GM12878 (cell line): Measurements from ENCODE around the gene CACNA1D. TPM values are rescaled to one million over a fixed set of nuclear protein-coding genes. Genes with fewer than 3 reads are reported as not detected.

Source experiments
- ATAC-seq: fragments of 200-7000 bp; cut with Tn5 transposase; 3 replicates; pipeline ENCODE4 v1.9.1; 2020; ENCODE audit warnings: mild to moderate bottlenecking, moderate library complexity
- BruUV-seq: library from RNA; stranded (reverse); fragments of 400-500 nt; replicated peaks from 2 replicates; lab custom pipeline; 2021; lab: Mats Ljungman, UMichigan
- CTCF ChIA-PET: fragments of 300-600 bp; sonication (Branson Sonifier 250); formaldehyde crosslinking; extraction: SDS; loops from one replicate; lab custom pipeline; 2021; ENCODE audit warnings: inconsistent platforms; lab: Yijun Ruan, JAX
- POLR2A ChIA-PET: fragments of 350-600 bp; formaldehyde crosslinking; extraction: SDS; loops from one replicate; lab custom pipeline; 2021; ENCODE audit warnings: inconsistent platforms; lab: Charles Lee
- RAD21 ChIA-PET: fragments of 300-600 bp; sonication (Branson Sonifier 250); formaldehyde crosslinking; loops from one replicate; lab custom pipeline; 2023; ENCODE audit warnings: antibody characterized with exemption; ENCODE audit not compliant: unreplicated experiment; lab: Charles Lee
- SMC1A ChIA-PET: fragments of 300-600 bp; sonication (Branson Sonifier 250); formaldehyde crosslinking; loops from one replicate; lab custom pipeline; 2023; ENCODE audit not compliant: unreplicated experiment, uncharacterized antibody; lab: Charles Lee
- DNase-seq: peaks from one replicate; pipeline ENCODE4 v3.0.0-alpha.2; 2011; ENCODE audit warnings: low read depth, low spot score
- FAIRE-seq: peaks from 3 replicates; lab custom pipeline; 2011; peaks lifted over from hg19 to GRCh38; lab: Jason Lieb, UNC
- H2AFZ ChIP-seq: 2 replicates; pipeline ENCODE4 v1.6.0; 2011; ENCODE audit warnings: low read depth, low read length, control low read depth; ENCODE audit not compliant: control insufficient read depth
- H3K27ac ChIP-seq: 2 replicates; pipeline ENCODE4 v1.5.1; 2011; ENCODE audit warnings: control low read depth; ENCODE audit not compliant: control insufficient read depth, insufficient read depth
- H3K27me3 ChIP-seq, 2 experiments: replicated peaks in 1 of 2; 2 replicates each; pipeline versions ENCODE4 v1.6.0 to v1.6.1; 2011; ENCODE audit warnings: low read length in 1 of 2; ENCODE audit not compliant: control insufficient read depth in 2 of 2, insufficient read depth in 2 of 2
- H3K36me3 ChIP-seq, 2 experiments: 2 replicates each; pipeline ENCODE4 v1.5.1; 2011; ENCODE audit warnings: low read length in 1 of 2; ENCODE audit not compliant: control insufficient read depth in 2 of 2, insufficient read depth in 2 of 2
- H3K4me1 ChIP-seq: 2 replicates; pipeline ENCODE4 v1.6.1; 2011; ENCODE audit warnings: mild to moderate bottlenecking, low read length, moderate library complexity, mixed read lengths; ENCODE audit not compliant: control insufficient read depth, insufficient read depth
- H3K4me2 ChIP-seq: 2 replicates; pipeline ENCODE4 v1.6.0; 2011; ENCODE audit warnings: control low read depth; ENCODE audit not compliant: control insufficient read depth, insufficient read depth
- H3K4me3 ChIP-seq: fragments of 200-600 bp; sonication (generic); 2 replicates; pipeline ENCODE4 v1.5.1; 2016
- H3K79me2 ChIP-seq: 2 replicates; pipeline ENCODE4 v1.6.0; 2011; ENCODE audit warnings: low read length; ENCODE audit not compliant: control insufficient read depth, insufficient read depth
- H3K9ac ChIP-seq: 2 replicates; pipeline ENCODE4 v1.8.0; 2011; ENCODE audit warnings: low read length, control low read depth, mixed read lengths; ENCODE audit not compliant: control insufficient read depth, insufficient read depth
- H3K9me3 ChIP-seq: replicated peaks from 3 replicates; pipeline ENCODE4 v1.5.1; 2011; ENCODE audit warnings: mild to moderate bottlenecking, low read length; ENCODE audit not compliant: control insufficient read depth, insufficient read depth
- H4K20me1 ChIP-seq: 2 replicates; pipeline ENCODE4 v1.6.0; 2011; ENCODE audit not compliant: control insufficient read depth, insufficient read depth
- KAT2A ChIP-seq: conservative IDR thresholded peaks from 2 replicates; pipeline ENCODE4 v1.6.1; 2011; ENCODE audit warnings: low read depth, low read length; ENCODE audit not compliant: control insufficient read depth
- NR2F1 ChIP-seq: fragments of 450-650 bp; conservative IDR thresholded peaks from 2 replicates; pipeline ENCODE4 v1.6.1; 2017; ENCODE audit warnings: mild to moderate bottlenecking
- RCOR1 ChIP-seq: conservative IDR thresholded peaks from 2 replicates; pipeline ENCODE4 v1.6.1; 2012; ENCODE audit warnings: low read depth, low read length, improper control_type of control experiment
- WGBS: methylation state at CpG from one replicate; pipeline ENCODE4 v1.1.6; 2016; ENCODE audit warnings: low lambda C conversion rate; ENCODE audit not compliant: insufficient replicate concordance, insufficient coverage; ENCODE audit errors: missing lambda C conversion rate; 5-methylcytosine and 5-hydroxymethylcytosine counted together
- in situ Hi-C: fragments of 300-500 bp; cut with MboI; formaldehyde crosslinking; loops from 9 replicates; pipeline ENCODE4 v1.14.3; 2018; ENCODE audit warnings: mixed read lengths
- intact Hi-C: fragments of 100-400 bp; cut with micrococcal nuclease; formaldehyde crosslinking; loops from one replicate; pipeline ENCODE4 v1.14.2; 2022; ENCODE audit not compliant: unreplicated experiment
- polyA plus RNA-seq, 11 experiments: library from polyadenylated mRNA; depleted of rRNA in 4 of 11; unstranded in 6 of 11; stranded (reverse) in 5 of 11; fragments of >200 nt; fragmentation: Nextera tagmentation in 4 of 11; fragmentation: Illumina TruSeq in 1 of 11; extraction: Ambion mirVana in 4 of 11; extraction: Trizol in 1 of 11; gene quantifications; 1 replicate in 1 of 11; 2 replicates in 10 of 11; pipeline versions ENCODE4 v1.2.1 to v1.2.3, GENCODE V29; 2011 to 2016; ENCODE audit warnings: inconsistent platforms in 2 of 11, missing spikeins in 2 of 11, low read depth in 1 of 11
- total RNA-seq, 4 experiments: library from RNA; depleted of rRNA in 3 of 4; stranded (reverse); fragments of >200 nt in 3 of 4; fragmentation: Illumina TruSeq in 1 of 4; extraction: Trizol in 1 of 4; gene quantifications; 2 replicates each; pipeline versions ENCODE4 v1.2.1 to v1.2.3, GENCODE V29; 2013 to 2021
- TF ChIP-seq, protein P1 (sequence below): IDR thresholded peaks from 2 replicates; pipeline ENCODE4 v1.6.1; 2011; ENCODE audit warnings: borderline replicate concordance, low read depth, mild to moderate bottlenecking, moderate library complexity, mixed read lengths, low read length; ENCODE audit not compliant: insufficient read depth; ENCODE audit errors: extremely low read length

Gene CACNA1D
- total and polyA plus RNA-seq, 10 of the 15 experiments (the other 5 are each of a cell fraction or from before 2014, with no cell fraction given), result 0.21 to 24.4 (median 1.6) TPM

DNA sequence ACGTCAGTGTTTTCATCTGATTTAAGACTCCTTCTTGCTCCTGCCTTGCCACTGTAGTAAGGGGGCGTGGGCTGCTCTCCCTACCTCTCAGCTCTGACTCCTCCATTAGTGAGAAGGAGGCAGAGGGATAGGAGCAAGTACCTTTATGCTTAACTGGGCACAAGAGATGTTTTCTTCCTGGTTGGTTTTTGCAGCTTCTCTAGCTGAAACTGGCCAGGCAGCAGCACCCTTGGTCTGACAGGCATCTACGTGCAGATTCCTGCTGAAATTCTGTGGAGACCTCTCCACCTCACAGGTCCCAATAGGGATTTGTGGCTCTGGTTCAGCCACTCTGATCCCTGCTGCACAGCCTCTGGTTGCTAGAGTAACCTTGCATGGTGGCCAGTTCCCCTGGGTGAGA is 132.5 kb downstream of the CACNA1D start:
- DNase-seq, result no peak
- in situ Hi-C loops, result no loop called here
- no peak overlapping the region for H3K27ac ChIP-seq
- no peak for FAIRE-seq
- no peak overlapping the region; the same call in 1 of the 2 replicates for H3K4me2 ChIP-seq
- no peak overlapping the region for H2AFZ ChIP-seq
- intact Hi-C loops, result no loop called here
- BruUV-seq, result no TSS peak
- no peak overlapping the region for H3K4me3 ChIP-seq
- H3K36me3 ChIP-seq, result no peaks in the 10 kb centered on the region
- ChIA-PET RAD21 (no interaction called here), CTCF (interaction anchor here (0.9 to 1.0 kb wide), 3 partner anchors 19 to 83 kb away, joined by 3 read pairs; no protein-coding TSS in a partner anchor)
- no peaks in the 10 kb centered on the region; a peak in 1 of 4 replicates for H3K27me3 ChIP-seq
- no peaks in the 10 kb centered on the region for H3K9me3 ChIP-seq
- H3K79me2 ChIP-seq, result no peaks in the 10 kb centered on the region
- H3K4me1 ChIP-seq, result no peaks in the 10 kb centered on the region
- ATAC-seq, result no peak
- no peak overlapping the region for H3K9ac ChIP-seq
- TF ChIP-seq RCOR1 (no peak), NR2F1 (no peak)
- TF ChIP-seq, protein P1, sequence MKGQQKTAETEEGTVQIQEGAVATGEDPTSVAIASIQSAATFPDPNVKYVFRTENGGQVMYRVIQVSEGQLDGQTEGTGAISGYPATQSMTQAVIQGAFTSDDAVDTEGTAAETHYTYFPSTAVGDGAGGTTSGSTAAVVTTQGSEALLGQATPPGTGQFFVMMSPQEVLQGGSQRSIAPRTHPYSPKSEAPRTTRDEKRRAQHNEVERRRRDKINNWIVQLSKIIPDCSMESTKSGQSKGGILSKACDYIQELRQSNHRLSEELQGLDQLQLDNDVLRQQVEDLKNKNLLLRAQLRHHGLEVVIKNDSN, result no peak
- TF ChIP-seq, all 136 proteins: peak for 0
- no peaks in the 10 kb centered on the region for H4K20me1 ChIP-seq
- POLR2A ChIA-PET, result no interaction called here
- WGBS, result 32% methylated on average over 3 of the region's 3 CpGs
- SMC1A ChIA-PET, result interaction anchor here (1.0 to 1.3 kb wide), 2 partner anchors 14 to 246 kb away, joined by 3 read pairs; no protein-coding TSS in a partner anchor

DNA sequence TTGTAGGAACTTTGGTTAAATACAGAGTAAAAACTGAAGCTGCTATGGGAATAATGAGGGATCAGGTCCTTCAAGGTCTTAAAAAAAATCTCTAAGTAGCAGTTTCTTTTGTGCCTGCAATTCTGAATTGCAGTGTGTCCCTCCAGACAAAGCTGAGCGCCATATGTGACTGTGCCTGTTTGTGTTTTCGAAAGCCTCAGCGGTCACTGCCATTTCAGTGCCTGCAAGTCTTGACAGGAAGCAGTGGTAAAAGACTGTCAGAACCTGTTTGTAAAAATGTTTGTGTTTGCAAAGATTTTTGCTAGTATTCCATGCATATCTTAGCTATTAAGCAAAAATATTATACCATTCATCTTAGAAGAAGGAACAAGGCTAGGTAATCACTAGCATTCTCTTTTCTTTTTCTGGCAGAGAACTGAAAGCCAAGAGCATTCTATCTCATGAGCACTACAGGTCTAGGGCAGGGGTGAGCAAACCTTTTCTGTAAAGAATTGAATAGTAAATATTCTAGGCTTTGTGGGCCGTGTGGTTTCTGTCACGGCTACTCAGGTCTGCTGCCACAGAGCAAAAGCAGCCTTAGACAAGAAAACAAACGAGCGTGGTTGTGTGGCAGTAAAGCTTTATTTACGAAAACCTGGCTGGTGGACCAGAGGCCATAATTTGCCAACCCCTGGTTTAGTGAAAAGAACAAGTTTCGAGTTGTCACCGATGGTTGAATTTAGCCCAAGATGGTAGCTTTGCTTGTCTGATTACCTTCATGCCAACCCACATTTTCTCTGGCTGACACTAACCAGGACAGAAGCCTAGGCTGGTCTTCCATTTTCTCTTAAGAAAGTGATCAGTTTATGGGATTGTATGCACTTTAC is 134.4 kb downstream of the CACNA1D start:
- in situ Hi-C loops (no loop called here), intact Hi-C loops (no loop called here)
- Histone ChIP-seq H2AFZ (no peak overlapping the region), H3K36me3 (no peaks in the 10 kb centered on the region), H3K9ac (no peak overlapping the region), H4K20me1 (no peaks in the 10 kb centered on the region), H3K9me3 (no peaks in the 10 kb centered on the region; the same call in 2 of the 3 replicates), H3K4me3 (no peak overlapping the region), H3K4me1 (no peaks in the 10 kb centered on the region), H3K27me3 (no peaks in the 10 kb centered on the region; a peak in 1 of 4 replicates), H3K4me2 (no peak overlapping the region), H3K27ac (no peak overlapping the region), H3K79me2 (no peaks in the 10 kb centered on the region)
- ChIA-PET RAD21 (no interaction called here), POLR2A (no interaction called here), SMC1A (interaction anchor here (0.8 to 1.7 kb wide), 6 partner anchors 12 to 82 kb away, joined by 3 to 7 read pairs (median 4); no protein-coding TSS in a partner anchor), CTCF (interaction anchor here (0.6 to 2.2 kb wide), 6 partner anchors 19 to 305 kb away, joined by 3 to 10 read pairs (median 3); no protein-coding TSS in a partner anchor)
- no peak for DNase-seq
- ATAC-seq, result peak; percentile 68
- no TSS peak for BruUV-seq
- peak; percentile 47 for FAIRE-seq
- no peak for TF ChIP-seq KAT2A
- 39% methylated on average over 10 of the region's 10 CpGs for WGBS
